ENCODE measurements around the gene TIMM17A.
A peak's percentile ranks its signal among the peaks of the same experiment; 100 is the strongest.
"Not testable (repeated sequence)": the region's sequence is repeated elsewhere in the genome, so short reads cannot be mapped to it uniquely, and the experiment has no call there.

The TIMM17A gene

GRCh38 chr1:201947697-201948008 lies 7.7 kb upstream of the TIMM17A start:
- Mint-ChIP-seq H3K9me3 (no peaks in the 10 kb centered on the region), H3K27ac (no peak overlapping the region), H3K36me3 (ENCODE audit: low read depth) (no peaks in the 10 kb centered on the region)

GRCh38 chr1:201949491-201949890 lies 5.8 kb upstream of the TIMM17A start:
- no peak for ATAC-seq
- no peaks in the 10 kb centered on the region for H3K9me3 Mint-ChIP-seq
- no peaks in the 10 kb centered on the region for H3K36me3 Mint-ChIP-seq (ENCODE audit: low read depth)
- DNase-seq, result no peak
- peaks cover 5% of the 10 kb centered on the region for H3K4me1 Mint-ChIP-seq
- H3K27me3 Mint-ChIP-seq, result peaks cover 38% of the 10 kb centered on the region
- no peak overlapping the region for H3K4me3 Mint-ChIP-seq
- H3K27ac Mint-ChIP-seq, result no peak overlapping the region

More at GRCh38 chr1:201947697-201948008, 7.7 kb upstream of the TIMM17A start:
- ATAC-seq (no peak), DNase-seq (no peak)
- H3K4me3 Mint-ChIP-seq, result no peak overlapping the region
- H3K27me3 Mint-ChIP-seq, result peaks cover 45% of the 10 kb centered on the region
- peaks cover 2% of the 10 kb centered on the region for H3K4me1 Mint-ChIP-seq

GRCh38 chr1:201954263-201955008 lies 867 bp upstream of the TIMM17A start:
- H3K9me3 Mint-ChIP-seq, result no peaks in the 10 kb centered on the region
- peaks cover 1% of the 10 kb centered on the region for H3K27me3 Mint-ChIP-seq
- peak overlapping the region; percentile 97 for H3K4me3 Mint-ChIP-seq
- ATAC-seq (no peak), DNase-seq (peak; percentile 32)
- peaks cover 23% of the 10 kb centered on the region for H3K36me3 Mint-ChIP-seq (ENCODE audit: low read depth)
- peak overlapping the region; percentile 98 for H3K27ac Mint-ChIP-seq
- peaks cover 25% of the 10 kb centered on the region for H3K4me1 Mint-ChIP-seq

GRCh38 chr1:201955729-201956143 lies 433 bp downstream of the TIMM17A start:
- Mint-ChIP-seq H3K27ac (peak overlapping the region; percentile 98), H3K27me3 (peaks cover 1% of the 10 kb centered on the region), H3K9me3 (no peaks in the 10 kb centered on the region), H3K4me1 (peaks cover 25% of the 10 kb centered on the region), H3K36me3 (ENCODE audit: low read depth) (peaks cover 27% of the 10 kb centered on the region), H3K4me3 (peak overlapping the region; percentile 97)
- DNase-seq (no peak), ATAC-seq (peak; percentile 62)

GRCh38 chr1:201958348-201958747 lies 3.0 kb downstream of the TIMM17A start:
- Mint-ChIP-seq H3K4me1 (peaks cover 25% of the 10 kb centered on the region), H3K27me3 (peaks cover 1% of the 10 kb centered on the region), H3K9me3 (no peaks in the 10 kb centered on the region), H3K36me3 (ENCODE audit: low read depth) (peaks cover 42% of the 10 kb centered on the region), H3K27ac (no peak overlapping the region), H3K4me3 (no peak overlapping the region)
- ATAC-seq (no peak), DNase-seq (no peak)

- H3K36me3 Mint-ChIP-seq (ENCODE audit: low read depth), result peaks cover 55% of the 10 kb centered on the region
- H3K9me3 Mint-ChIP-seq, DNase-seq, H3K4me3 Mint-ChIP-seq, H3K27ac Mint-ChIP-seq, H3K27me3 Mint-ChIP-seq, ATAC-seq: not testable (repeated sequence)
- H3K4me1 Mint-ChIP-seq, result peaks cover 11% of the 10 kb centered on the region
Measured at GRCh38 chr1:201962382-201962781, 7.1 kb downstream of the TIMM17A start.

- ATAC-seq (no peak), DNase-seq (no peak)
- H3K27ac Mint-ChIP-seq, result no peak overlapping the region
- no peaks in the 10 kb centered on the region for H3K9me3 Mint-ChIP-seq
- H3K4me3 Mint-ChIP-seq, result no peak overlapping the region
- no peaks in the 10 kb centered on the region for H3K27me3 Mint-ChIP-seq
- peaks cover 7% of the 10 kb centered on the region for H3K4me1 Mint-ChIP-seq
- peaks cover 54% of the 10 kb centered on the region for H3K36me3 Mint-ChIP-seq (ENCODE audit: low read depth)
Measured at GRCh38 chr1:201964261-201964660, 9.0 kb downstream of the TIMM17A start.

GRCh38 chr1:201966171-201966570 lies 10.9 kb downstream of the TIMM17A start:
- Mint-ChIP-seq H3K4me1 (peaks cover 7% of the 10 kb centered on the region), H3K27ac (no peak overlapping the region), H3K4me3 (no peak overlapping the region), H3K36me3 (ENCODE audit: low read depth) (peaks cover 52% of the 10 kb centered on the region), H3K27me3 (no peaks in the 10 kb centered on the region), H3K9me3 (no peaks in the 10 kb centered on the region)
- no peak for ATAC-seq
- no peak for DNase-seq

GRCh38 chr1:201968202-201968925 lies 13.1 kb downstream of the TIMM17A start:
- H3K4me3 Mint-ChIP-seq, result no peak overlapping the region
- DNase-seq (no peak), ATAC-seq (no peak)
- H3K4me1 Mint-ChIP-seq, result peaks cover 7% of the 10 kb centered on the region
- H3K27me3 Mint-ChIP-seq, result no peaks in the 10 kb centered on the region
- H3K27ac Mint-ChIP-seq, result no peak overlapping the region
- H3K9me3 Mint-ChIP-seq, result no peaks in the 10 kb centered on the region
- peaks cover 39% of the 10 kb centered on the region for H3K36me3 Mint-ChIP-seq (ENCODE audit: low read depth)

- peaks cover 30% of the 10 kb centered on the region for H3K36me3 Mint-ChIP-seq (ENCODE audit: low read depth)
- no peak overlapping the region for H3K27ac Mint-ChIP-seq
- no peak for DNase-seq
- H3K4me1 Mint-ChIP-seq, result peaks cover 7% of the 10 kb centered on the region
- H3K9me3 Mint-ChIP-seq, result no peaks in the 10 kb centered on the region
- no peak overlapping the region for H3K4me3 Mint-ChIP-seq
- no peaks in the 10 kb centered on the region for H3K27me3 Mint-ChIP-seq
- ATAC-seq, result no peak
Measured at GRCh38 chr1:201970334-201971159, 15.2 kb downstream of the TIMM17A start.

- H3K4me1 Mint-ChIP-seq, result peaks cover 18% of the 10 kb centered on the region
- peak overlapping the region; percentile 89 for H3K4me3 Mint-ChIP-seq
- H3K27ac Mint-ChIP-seq, result peak overlapping the region; percentile 76
- peak; percentile 81 for DNase-seq
- peak; percentile 74 for ATAC-seq
- H3K36me3 Mint-ChIP-seq (ENCODE audit: low read depth), result peaks cover 3% of the 10 kb centered on the region
- no peaks in the 10 kb centered on the region for H3K9me3 Mint-ChIP-seq
- no peaks in the 10 kb centered on the region for H3K27me3 Mint-ChIP-seq
Measured at GRCh38 chr1:201982082-201982622, 26.8 kb downstream of the TIMM17A start.

GRCh38 chr1:201982623-201983379 lies 27.5 kb downstream of the TIMM17A start, which contains the start of gene RNPEP:
Gene RNPEP (plus strand): TSS chr1:201982648. CDS start chr1:201982667, 19 bp downstream.
- peak; percentile 77 for ATAC-seq
- peak within 1 kb of the TSS; percentile 93 for H3K4me3 Mint-ChIP-seq
- peak; percentile 54 for DNase-seq
- no peaks in the 10 kb centered on the region for H3K27me3 Mint-ChIP-seq
- H3K36me3 Mint-ChIP-seq (ENCODE audit: low read depth), result peaks cover 3% of the 10 kb centered on the region
- no peaks in the 10 kb centered on the region for H3K9me3 Mint-ChIP-seq
- H3K4me1 Mint-ChIP-seq, result peaks cover 18% of the 10 kb centered on the region
- H3K27ac Mint-ChIP-seq, result peak within 1 kb of the TSS; percentile 86

- peak; percentile 7 for ATAC-seq
- H3K36me3 Mint-ChIP-seq (ENCODE audit: low read depth), result peaks cover 3% of the 10 kb centered on the region
Measured at GRCh38 chr1:201983380-201983805, 28.1 kb downstream of the TIMM17A start.

GRCh38 chr1:201984446-201984845 lies 29.1 kb downstream of the TIMM17A start:
- Mint-ChIP-seq H3K4me1 (peaks cover 18% of the 10 kb centered on the region), H3K4me3 (peak overlapping the region; percentile 32), H3K27me3 (no peaks in the 10 kb centered on the region), H3K9me3 (no peaks in the 10 kb centered on the region), H3K36me3 (ENCODE audit: low read depth) (peaks cover 3% of the 10 kb centered on the region), H3K27ac (no peak overlapping the region)
- no peak for ATAC-seq
- no peak for DNase-seq

More at GRCh38 chr1:201983380-201983805, 28.1 kb downstream of the TIMM17A start:
- peaks cover 18% of the 10 kb centered on the region for H3K4me1 Mint-ChIP-seq
- no peak for DNase-seq
- H3K9me3 Mint-ChIP-seq, result no peaks in the 10 kb centered on the region
- no peaks in the 10 kb centered on the region for H3K27me3 Mint-ChIP-seq
- H3K27ac Mint-ChIP-seq, result peak overlapping the region; percentile 86
- H3K4me3 Mint-ChIP-seq, result peak overlapping the region; percentile 93
